GM23338 (cell line): ENCODE measurements around the gene PKNOX2. TPM values are rescaled to one million over a fixed set of nuclear protein-coding genes. Genes with fewer than 3 reads are reported as not detected.

Experiments
- ATAC-seq: fragments of 200-7000 bp; cut with Tn5 transposase; 3 replicates; pipeline ENCODE4 v1.9.1; 2020
- DNase-seq: peaks from one replicate; pipeline ENCODE4 v3.0.0-alpha.2; 2015; ENCODE audit warnings: low spot score
- H2AFZ ChIP-seq: fragments of 200-600 bp; sonication (generic); 2 replicates; pipeline ENCODE4 v1.8.0; 2016; ENCODE audit warnings: antibody characterized with exemption, mild to moderate bottlenecking, moderate library complexity
- H3F3A ChIP-seq: fragments of 200-600 bp; sonication (generic); replicated peaks from 2 replicates; pipeline ENCODE4 v1.8.0; 2017; ENCODE audit warnings: antibody characterized with exemption, mixed run types, low read depth
- H3K27ac ChIP-seq: fragments of 200-600 bp; sonication (generic); 2 replicates; pipeline ENCODE4 v1.6.1; 2016; ENCODE audit warnings: low read depth
- H3K27me3 ChIP-seq: fragments of 200-600 bp; sonication (generic); 2 replicates; pipeline ENCODE4 v1.8.0; 2016; ENCODE audit warnings: mild to moderate bottlenecking, mixed run types, moderate library complexity; ENCODE audit not compliant: insufficient read depth
- H3K36me3 ChIP-seq: fragments of 200-600 bp; sonication (generic); 2 replicates; pipeline ENCODE4 v1.8.0; 2016; ENCODE audit warnings: mild to moderate bottlenecking; ENCODE audit not compliant: insufficient read depth
- H3K4me1 ChIP-seq: fragments of 200-600 bp; sonication (generic); 2 replicates; pipeline ENCODE4 v1.8.0; 2016; ENCODE audit warnings: mild to moderate bottlenecking, moderate library complexity; ENCODE audit not compliant: insufficient read depth
- H3K4me2 ChIP-seq: fragments of 200-600 bp; sonication (generic); 2 replicates; pipeline ENCODE4 v1.7.1; 2017; ENCODE audit warnings: mixed run types
- H3K4me3 ChIP-seq: fragments of 200-600 bp; sonication (generic); 2 replicates; pipeline ENCODE4 v1.6.1; 2016; ENCODE audit warnings: mixed run types
- H3K79me2 ChIP-seq: fragments of 200-600 bp; sonication (generic); replicated peaks from 2 replicates; pipeline ENCODE4 v1.8.0; 2017; ENCODE audit warnings: mild to moderate bottlenecking; ENCODE audit not compliant: insufficient read depth
- H3K9me2 ChIP-seq: fragments of 200-600 bp; sonication (generic); 2 replicates; pipeline ENCODE4 v1.8.0; 2017; ENCODE audit not compliant: insufficient read depth
- H4K20me1 ChIP-seq: fragments of 200-600 bp; sonication (generic); replicated peaks from 2 replicates; pipeline ENCODE4 v1.8.0; 2017; ENCODE audit warnings: mild to moderate bottlenecking; ENCODE audit not compliant: insufficient read depth
- H3K27ac Mint-ChIP-seq: 2 replicates; pipeline ENCODE4 v1.8.0; 2020; ENCODE audit warnings: inconsistent platforms, mild to moderate bottlenecking, moderate library complexity, mixed read lengths
- H3K27me3 Mint-ChIP-seq: 3 replicates; pipeline ENCODE4 v1.8.0; 2022; ENCODE audit warnings: low read depth, mild to moderate bottlenecking, moderate library complexity, mixed read lengths, inconsistent platforms; ENCODE audit not compliant: insufficient read depth, poor library complexity
- H3K36me3 Mint-ChIP-seq: 3 replicates; pipeline ENCODE4 v1.8.0; 2021; ENCODE audit warnings: low read depth, mild to moderate bottlenecking, inconsistent platforms, moderate library complexity, mixed read lengths
- H3K4me1 Mint-ChIP-seq: 3 replicates; pipeline ENCODE4 v1.8.0; 2020; ENCODE audit warnings: mild to moderate bottlenecking, inconsistent platforms, mixed read lengths
- H3K4me3 Mint-ChIP-seq: 3 replicates; pipeline ENCODE4 v1.8.0; 2021; ENCODE audit warnings: moderate library complexity, mild to moderate bottlenecking, inconsistent platforms, mixed read lengths
- H3K9me3 Mint-ChIP-seq: 3 replicates; pipeline ENCODE4 v1.8.0; 2020; ENCODE audit warnings: moderate library complexity, mild to moderate bottlenecking, inconsistent platforms, mixed read lengths
- CREB1 ChIP-seq: fragments of 250-450 bp; sonication (Bioruptor Pico); IDR thresholded peaks from 2 replicates; pipeline ENCODE4 v1.5.0; 2020; ENCODE audit warnings: low read depth, mild to moderate bottlenecking, moderate library complexity
- CTCF ChIP-seq, 2 experiments: fragments of 200-600 bp in 1 of 2; sonication (generic) in 1 of 2; conservative IDR thresholded peaks; 2 replicates each; pipeline versions ENCODE4 v1.5.1 to v1.6.1; 2016 to 2017; ENCODE audit warnings: antibody characterized with exemption in 2 of 2, low read depth in 2 of 2, mild to moderate bottlenecking in 2 of 2, moderate library complexity in 1 of 2
- ETS1 ChIP-seq: IDR thresholded peaks from 2 replicates; pipeline ENCODE4 v1.6.1; 2016; ENCODE audit warnings: antibody characterized with exemption
- EZH2 ChIP-seq: fragments of 200-600 bp; sonication (generic); IDR thresholded peaks from one replicate; pipeline ENCODE4 v1.8.0; 2017; ENCODE audit warnings: antibody characterized with exemption, mild to moderate bottlenecking, low read depth; ENCODE audit not compliant: unreplicated experiment
- NANOG ChIP-seq: IDR thresholded peaks from 2 replicates; pipeline ENCODE4 v1.6.1; 2016; ENCODE audit warnings: antibody characterized with exemption, borderline replicate concordance
- POLR2AphosphoS5 ChIP-seq: IDR thresholded peaks from 2 replicates; pipeline ENCODE4 v1.6.1; 2016; ENCODE audit warnings: antibody characterized with exemption, low read depth
- ZNF331 ChIP-seq: fragments of 250-450 bp; sonication (Bioruptor Pico); IDR thresholded peaks from 2 replicates; pipeline ENCODE4 v1.5.0; 2020; ENCODE audit warnings: low read depth, mild to moderate bottlenecking, moderate library complexity
- polyA plus RNA-seq: library from polyadenylated mRNA; unstranded; fragments of >200 nt; fragmentation: Nextera tagmentation; extraction: Ambion mirVana; gene quantifications from 2 replicates; pipeline ENCODE4 v1.2.1, GENCODE V29; 2016
- total RNA-seq: library from RNA; depleted of rRNA; stranded (reverse); fragments of >200 nt; shearing (Covaris generic); gene quantifications from 2 replicates; pipeline ENCODE4 v1.2.3, GENCODE V29; 2014
- TF ChIP-seq, protein P1 (sequence below): IDR thresholded peaks from one replicate; pipeline ENCODE4 v1.6.1; 2018; ENCODE audit warnings: antibody characterized with exemption; ENCODE audit not compliant: unreplicated experiment
- TF ChIP-seq, protein P2 (sequence below): fragments of 250-450 bp; sonication (Bioruptor Pico); IDR thresholded peaks from 2 replicates; pipeline ENCODE4 v1.5.0; 2020; ENCODE audit warnings: mild to moderate bottlenecking, moderate library complexity

Gene PKNOX2
- total and polyA plus RNA-seq, 2 experiments from 2014 or later: 0.42 to 0.83 TPM

DNA sequence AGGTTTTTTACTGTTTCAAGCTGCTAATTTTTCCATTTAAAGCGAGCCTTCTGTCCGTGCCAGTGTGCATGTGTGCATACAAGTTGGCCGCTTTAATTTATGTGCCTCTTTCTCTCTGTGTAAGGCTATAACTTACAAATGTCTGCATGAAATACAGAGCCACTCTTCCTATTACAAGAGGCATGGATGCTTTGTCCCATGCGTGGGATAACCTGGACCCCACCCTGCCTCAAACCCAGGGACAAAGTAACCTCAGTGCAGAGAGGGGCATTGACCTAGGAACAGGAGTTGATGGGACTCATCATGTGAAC, 28.8 kb downstream of the PKNOX2 start:
- peaks cover 3% of the 10 kb centered on the region; the same call in 1 of the 3 replicates for H3K36me3 Mint-ChIP-seq
- no peak overlapping the region for H3K4me2 ChIP-seq
- no peaks in the 10 kb centered on the region for H4K20me1 ChIP-seq

More for the DNA sequence above, 28.8 kb downstream of the PKNOX2 start:
- no peaks in the 10 kb centered on the region for H3K27me3 ChIP-seq
- H3K9me3 Mint-ChIP-seq: peaks cover 4% of the 10 kb centered on the region; the same call in 1 of the 3 replicates
- no peak overlapping the region for H3K4me3 Mint-ChIP-seq
- H3K79me2 ChIP-seq: no peaks in the 10 kb centered on the region
- ATAC-seq: no peak
- H3K27ac ChIP-seq: no peak overlapping the region
- no peaks in the 10 kb centered on the region for H3F3A ChIP-seq
- H3K27ac Mint-ChIP-seq: no peak overlapping the region
- no peaks in the 10 kb centered on the region for H3K9me2 ChIP-seq
- H2AFZ ChIP-seq: no peak overlapping the region
- no peak overlapping the region for H3K4me3 ChIP-seq
- DNase-seq: no peak
- no peaks in the 10 kb centered on the region for H3K36me3 ChIP-seq
- peaks cover 4% of the 10 kb centered on the region for H3K27me3 Mint-ChIP-seq
- no peak for TF ChIP-seq NANOG
- no peak for TF ChIP-seq EZH2
- no peak for TF ChIP-seq CTCF (conservative IDR thresholded peaks at IDR 0.05; ENCODE audit: low read depth in 2 of 2)
- TF ChIP-seq, protein P1, sequence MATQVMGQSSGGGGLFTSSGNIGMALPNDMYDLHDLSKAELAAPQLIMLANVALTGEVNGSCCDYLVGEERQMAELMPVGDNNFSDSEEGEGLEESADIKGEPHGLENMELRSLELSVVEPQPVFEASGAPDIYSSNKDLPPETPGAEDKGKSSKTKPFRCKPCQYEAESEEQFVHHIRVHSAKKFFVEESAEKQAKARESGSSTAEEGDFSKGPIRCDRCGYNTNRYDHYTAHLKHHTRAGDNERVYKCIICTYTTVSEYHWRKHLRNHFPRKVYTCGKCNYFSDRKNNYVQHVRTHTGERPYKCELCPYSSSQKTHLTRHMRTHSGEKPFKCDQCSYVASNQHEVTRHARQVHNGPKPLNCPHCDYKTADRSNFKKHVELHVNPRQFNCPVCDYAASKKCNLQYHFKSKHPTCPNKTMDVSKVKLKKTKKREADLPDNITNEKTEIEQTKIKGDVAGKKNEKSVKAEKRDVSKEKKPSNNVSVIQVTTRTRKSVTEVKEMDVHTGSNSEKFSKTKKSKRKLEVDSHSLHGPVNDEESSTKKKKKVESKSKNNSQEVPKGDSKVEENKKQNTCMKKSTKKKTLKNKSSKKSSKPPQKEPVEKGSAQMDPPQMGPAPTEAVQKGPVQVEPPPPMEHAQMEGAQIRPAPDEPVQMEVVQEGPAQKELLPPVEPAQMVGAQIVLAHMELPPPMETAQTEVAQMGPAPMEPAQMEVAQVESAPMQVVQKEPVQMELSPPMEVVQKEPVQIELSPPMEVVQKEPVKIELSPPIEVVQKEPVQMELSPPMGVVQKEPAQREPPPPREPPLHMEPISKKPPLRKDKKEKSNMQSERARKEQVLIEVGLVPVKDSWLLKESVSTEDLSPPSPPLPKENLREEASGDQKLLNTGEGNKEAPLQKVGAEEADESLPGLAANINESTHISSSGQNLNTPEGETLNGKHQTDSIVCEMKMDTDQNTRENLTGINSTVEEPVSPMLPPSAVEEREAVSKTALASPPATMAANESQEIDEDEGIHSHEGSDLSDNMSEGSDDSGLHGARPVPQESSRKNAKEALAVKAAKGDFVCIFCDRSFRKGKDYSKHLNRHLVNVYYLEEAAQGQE: no peak
- no peak for TF ChIP-seq ETS1
- TF ChIP-seq, protein P2, sequence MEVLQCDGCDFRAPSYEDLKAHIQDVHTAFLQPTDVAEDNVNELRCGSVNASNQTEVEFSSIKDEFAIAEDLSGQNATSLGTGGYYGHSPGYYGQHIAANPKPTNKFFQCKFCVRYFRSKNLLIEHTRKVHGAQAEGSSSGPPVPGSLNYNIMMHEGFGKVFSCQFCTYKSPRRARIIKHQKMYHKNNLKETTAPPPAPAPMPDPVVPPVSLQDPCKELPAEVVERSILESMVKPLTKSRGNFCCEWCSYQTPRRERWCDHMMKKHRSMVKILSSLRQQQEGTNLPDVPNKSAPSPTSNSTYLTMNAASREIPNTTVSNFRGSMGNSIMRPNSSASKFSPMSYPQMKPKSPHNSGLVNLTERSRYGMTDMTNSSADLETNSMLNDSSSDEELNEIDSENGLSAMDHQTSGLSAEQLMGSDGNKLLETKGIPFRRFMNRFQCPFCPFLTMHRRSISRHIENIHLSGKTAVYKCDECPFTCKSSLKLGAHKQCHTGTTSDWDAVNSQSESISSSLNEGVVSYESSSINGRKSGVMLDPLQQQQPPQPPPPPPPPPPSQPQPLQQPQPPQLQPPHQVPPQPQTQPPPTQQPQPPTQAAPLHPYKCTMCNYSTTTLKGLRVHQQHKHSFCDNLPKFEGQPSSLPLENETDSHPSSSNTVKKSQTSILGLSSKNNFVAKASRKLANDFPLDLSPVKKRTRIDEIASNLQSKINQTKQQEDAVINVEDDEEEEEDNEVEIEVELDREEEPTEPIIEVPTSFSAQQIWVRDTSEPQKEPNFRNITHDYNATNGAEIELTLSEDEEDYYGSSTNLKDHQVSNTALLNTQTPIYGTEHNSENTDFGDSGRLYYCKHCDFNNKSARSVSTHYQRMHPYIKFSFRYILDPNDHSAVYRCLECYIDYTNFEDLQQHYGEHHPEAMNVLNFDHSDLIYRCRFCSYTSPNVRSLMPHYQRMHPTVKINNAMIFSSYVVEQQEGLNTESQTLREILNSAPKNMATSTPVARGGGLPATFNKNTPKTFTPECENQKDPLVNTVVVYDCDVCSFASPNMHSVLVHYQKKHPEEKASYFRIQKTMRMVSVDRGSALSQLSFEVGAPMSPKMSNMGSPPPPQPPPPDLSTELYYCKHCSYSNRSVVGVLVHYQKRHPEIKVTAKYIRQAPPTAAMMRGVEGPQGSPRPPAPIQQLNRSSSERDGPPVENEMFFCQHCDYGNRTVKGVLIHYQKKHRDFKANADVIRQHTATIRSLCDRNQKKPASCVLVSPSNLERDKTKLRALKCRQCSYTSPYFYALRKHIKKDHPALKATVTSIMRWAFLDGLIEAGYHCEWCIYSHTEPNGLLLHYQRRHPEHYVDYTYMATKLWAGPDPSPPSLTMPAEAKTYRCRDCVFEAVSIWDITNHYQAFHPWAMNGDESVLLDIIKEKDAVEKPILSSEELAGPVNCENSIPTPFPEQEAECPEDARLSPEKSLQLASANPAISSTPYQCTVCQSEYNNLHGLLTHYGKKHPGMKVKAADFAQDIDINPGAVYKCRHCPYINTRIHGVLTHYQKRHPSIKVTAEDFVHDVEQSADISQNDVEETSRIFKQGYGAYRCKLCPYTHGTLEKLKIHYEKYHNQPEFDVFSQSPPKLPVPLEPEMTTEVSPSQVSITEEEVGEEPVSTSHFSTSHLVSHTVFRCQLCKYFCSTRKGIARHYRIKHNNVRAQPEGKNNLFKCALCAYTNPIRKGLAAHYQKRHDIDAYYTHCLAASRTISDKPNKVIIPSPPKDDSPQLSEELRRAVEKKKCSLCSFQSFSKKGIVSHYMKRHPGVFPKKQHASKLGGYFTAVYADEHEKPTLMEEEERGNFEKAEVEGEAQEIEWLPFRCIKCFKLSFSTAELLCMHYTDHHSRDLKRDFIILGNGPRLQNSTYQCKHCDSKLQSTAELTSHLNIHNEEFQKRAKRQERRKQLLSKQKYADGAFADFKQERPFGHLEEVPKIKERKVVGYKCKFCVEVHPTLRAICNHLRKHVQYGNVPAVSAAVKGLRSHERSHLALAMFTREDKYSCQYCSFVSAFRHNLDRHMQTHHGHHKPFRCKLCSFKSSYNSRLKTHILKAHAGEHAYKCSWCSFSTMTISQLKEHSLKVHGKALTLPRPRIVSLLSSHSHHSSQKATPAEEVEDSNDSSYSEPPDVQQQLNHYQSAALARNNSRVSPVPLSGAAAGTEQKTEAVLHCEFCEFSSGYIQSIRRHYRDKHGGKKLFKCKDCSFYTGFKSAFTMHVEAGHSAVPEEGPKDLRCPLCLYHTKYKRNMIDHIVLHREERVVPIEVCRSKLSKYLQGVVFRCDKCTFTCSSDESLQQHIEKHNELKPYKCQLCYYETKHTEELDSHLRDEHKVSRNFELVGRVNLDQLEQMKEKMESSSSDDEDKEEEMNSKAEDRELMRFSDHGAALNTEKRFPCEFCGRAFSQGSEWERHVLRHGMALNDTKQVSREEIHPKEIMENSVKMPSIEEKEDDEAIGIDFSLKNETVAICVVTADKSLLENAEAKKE (CRISPR knock-in tag): no peak
- TF ChIP-seq POLR2AphosphoS5: no peak
- no peak for TF ChIP-seq CREB1 (CRISPR knock-in tag)
- TF ChIP-seq ZNF331 (CRISPR knock-in tag): no peak
- H3K4me1 Mint-ChIP-seq: peaks cover 28% of the 10 kb centered on the region
- peaks cover 6% of the 10 kb centered on the region; the same call in 1 of the 2 replicates for H3K4me1 ChIP-seq
